ENCODE data around the gene DLEU7. TPM values are rescaled to one million over a fixed set of nuclear protein-coding genes. Genes with fewer than 3 reads are reported as not detected.

The DLEU7 gene
- polyA plus RNA-seq, 1 experiment, result not detected

DNA sequence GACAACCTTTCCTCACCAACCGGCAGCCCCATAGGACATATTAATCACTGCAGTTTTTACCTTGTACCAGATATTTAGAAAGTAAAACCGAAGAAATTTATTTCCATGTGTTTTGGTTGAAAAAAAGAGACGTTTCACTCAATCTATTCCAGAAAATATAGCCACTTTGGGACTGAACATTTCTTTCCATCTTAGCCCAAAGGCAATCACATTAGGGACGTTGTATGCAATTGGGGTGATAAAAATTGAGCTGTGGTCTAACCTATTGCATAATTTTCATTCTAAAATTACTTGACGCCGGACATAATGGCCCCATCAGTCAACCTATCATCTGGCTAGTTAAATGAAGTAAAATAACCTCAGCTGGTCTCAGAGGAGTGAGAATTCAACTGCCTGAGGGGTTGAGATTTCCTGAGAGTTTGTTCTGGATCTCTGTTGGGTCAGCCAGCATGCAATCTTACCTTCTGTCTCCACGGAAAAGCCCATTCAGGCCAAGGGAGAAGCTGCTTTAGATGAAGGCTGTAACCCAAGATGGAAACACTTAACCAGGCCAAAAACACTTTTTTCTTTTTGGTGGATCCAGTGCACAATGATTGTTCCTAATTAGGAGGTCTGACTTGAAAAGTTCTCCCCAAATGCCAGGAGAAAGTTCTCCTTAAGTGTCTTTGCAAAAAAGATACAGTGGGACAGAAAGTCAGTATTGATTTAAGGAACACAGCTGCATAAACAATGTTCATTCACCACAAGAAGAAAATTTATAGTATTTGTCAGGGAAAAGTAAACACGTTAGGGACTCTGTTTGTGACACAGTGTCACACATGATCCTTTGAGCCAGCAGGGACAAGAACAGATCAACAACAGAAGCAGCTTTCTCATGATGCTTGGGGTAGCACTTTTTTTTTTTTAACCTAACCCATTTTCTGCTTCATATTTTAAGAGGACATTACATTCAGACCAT, 34.1 kb downstream of the DLEU7 start:
- peak; percentile 5 for DNase-seq (ENCODE audit: low read depth)
- H3K36me3 ChIP-seq (ENCODE audit: control insufficient read depth, insufficient read depth, low read length), result no peaks in the 10 kb centered on the region
- ChIA-PET CTCF (interaction anchor here (0.6 to 1.8 kb wide), 2 partner anchors 8 to 19 kb away, joined by 3 to 6 read pairs; no protein-coding TSS in a partner anchor), POLR2A (no interaction called here)
- no peak overlapping the region for H3K4me3 ChIP-seq (ENCODE audit: low read depth, low read length)
- TF ChIP-seq, protein P1, sequence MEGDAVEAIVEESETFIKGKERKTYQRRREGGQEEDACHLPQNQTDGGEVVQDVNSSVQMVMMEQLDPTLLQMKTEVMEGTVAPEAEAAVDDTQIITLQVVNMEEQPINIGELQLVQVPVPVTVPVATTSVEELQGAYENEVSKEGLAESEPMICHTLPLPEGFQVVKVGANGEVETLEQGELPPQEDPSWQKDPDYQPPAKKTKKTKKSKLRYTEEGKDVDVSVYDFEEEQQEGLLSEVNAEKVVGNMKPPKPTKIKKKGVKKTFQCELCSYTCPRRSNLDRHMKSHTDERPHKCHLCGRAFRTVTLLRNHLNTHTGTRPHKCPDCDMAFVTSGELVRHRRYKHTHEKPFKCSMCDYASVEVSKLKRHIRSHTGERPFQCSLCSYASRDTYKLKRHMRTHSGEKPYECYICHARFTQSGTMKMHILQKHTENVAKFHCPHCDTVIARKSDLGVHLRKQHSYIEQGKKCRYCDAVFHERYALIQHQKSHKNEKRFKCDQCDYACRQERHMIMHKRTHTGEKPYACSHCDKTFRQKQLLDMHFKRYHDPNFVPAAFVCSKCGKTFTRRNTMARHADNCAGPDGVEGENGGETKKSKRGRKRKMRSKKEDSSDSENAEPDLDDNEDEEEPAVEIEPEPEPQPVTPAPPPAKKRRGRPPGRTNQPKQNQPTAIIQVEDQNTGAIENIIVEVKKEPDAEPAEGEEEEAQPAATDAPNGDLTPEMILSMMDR (IDR thresholded peaks at IDR 0.05; ENCODE audit: insufficient read depth, low read depth, low read length), result no peak
- no peaks in the 10 kb centered on the region for H3K27me3 ChIP-seq (ENCODE audit: control insufficient read depth, insufficient read depth, low read length)

GRCh38 chr13:50805805-50806204, 37.7 kb downstream of the DLEU7 start:
- CTCF ChIA-PET, result interaction anchor here (0.6 to 2.5 kb wide), 10 partner anchors 11 to 1156 kb away, joined by 3 to 8 read pairs (median 3); no protein-coding TSS in a partner anchor
- POLR2A ChIA-PET, result no interaction called here
- no peak for DNase-seq (ENCODE audit: low read depth)
- H3K27me3 ChIP-seq (ENCODE audit: control insufficient read depth, insufficient read depth, low read length), result no peaks in the 10 kb centered on the region
- no peaks in the 10 kb centered on the region for H3K36me3 ChIP-seq (ENCODE audit: control insufficient read depth, insufficient read depth, low read length)
- H3K4me3 ChIP-seq (ENCODE audit: low read depth, low read length), result no peak overlapping the region
- TF ChIP-seq, protein P1 (IDR thresholded peaks at IDR 0.05; ENCODE audit: insufficient read depth, low read depth, low read length), result no peak

GRCh38 chr13:50801087-50801931, 42.2 kb downstream of the DLEU7 start:
- Histone ChIP-seq H3K27me3 (ENCODE audit: control insufficient read depth, insufficient read depth, low read length) (no peaks in the 10 kb centered on the region), H3K36me3 (ENCODE audit: control insufficient read depth, insufficient read depth, low read length) (no peaks in the 10 kb centered on the region), H3K4me3 (ENCODE audit: low read depth, low read length) (no peak overlapping the region)
- DNase-seq (ENCODE audit: low read depth), result peak; percentile 9
- TF ChIP-seq, protein P1 (IDR thresholded peaks at IDR 0.05; ENCODE audit: insufficient read depth, low read depth, low read length), result peak; percentile 70
- POLR2A ChIA-PET, result interaction anchor here (0.5 kb wide), 1 partner anchor 710 kb away, joined by 4 read pairs; no protein-coding TSS in a partner anchor
- CTCF ChIA-PET, result interaction anchor here (0.7 to 2.4 kb wide), 22 partner anchors 9 to 824 kb away, joined by 3 to 13 read pairs (median 4); no protein-coding TSS in a partner anchor

DNA sequence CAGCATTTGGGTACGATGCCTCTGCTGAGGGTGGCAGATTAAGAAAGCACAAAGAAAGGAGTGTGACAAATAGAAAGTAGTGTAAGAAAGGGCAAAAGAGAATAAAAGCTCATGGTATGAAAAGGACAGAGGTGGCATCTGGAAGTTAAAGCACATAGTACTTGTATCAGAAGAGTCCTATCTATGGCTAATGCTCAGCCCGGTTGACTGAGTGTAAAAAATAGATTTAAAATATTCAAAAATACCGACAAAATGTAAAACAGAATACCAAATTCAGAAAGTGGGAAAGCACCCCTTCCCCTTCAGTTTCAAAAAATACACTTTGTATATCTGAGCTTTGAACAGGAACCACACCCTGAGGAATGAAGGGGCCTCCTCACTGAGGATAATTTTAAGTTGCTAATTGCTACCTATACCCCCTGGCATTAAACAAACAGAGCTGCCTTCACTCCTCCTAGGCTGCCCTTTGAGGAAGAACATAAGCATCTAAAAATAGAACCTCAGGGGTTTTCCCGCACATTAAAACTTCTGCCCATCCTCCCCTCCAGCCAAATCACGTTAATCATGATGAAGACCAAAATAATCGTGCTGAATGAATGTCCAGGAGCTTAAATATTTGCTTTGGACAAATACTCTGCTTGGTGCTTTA, 43.3 kb downstream of the DLEU7 start:
- CTCF ChIA-PET, result interaction anchor here (0.8 to 2.4 kb wide), 16 partner anchors 8 to 823 kb away, joined by 3 to 13 read pairs (median 4); no protein-coding TSS in a partner anchor
- Histone ChIP-seq H3K36me3 (ENCODE audit: control insufficient read depth, insufficient read depth, low read length) (no peaks in the 10 kb centered on the region), H3K27me3 (ENCODE audit: control insufficient read depth, insufficient read depth, low read length) (no peaks in the 10 kb centered on the region), H3K4me3 (ENCODE audit: low read depth, low read length) (no peak overlapping the region)
- POLR2A ChIA-PET, result no interaction called here
- TF ChIP-seq, protein P1 (IDR thresholded peaks at IDR 0.05; ENCODE audit: insufficient read depth, low read depth, low read length), result no peak
- no peak for DNase-seq (ENCODE audit: low read depth)
